GM11168 (cell line): ENCODE results near the gene SKOR1.

Source experiments
- in situ Hi-C: fragments of 300-500 bp; cut with MboI; formaldehyde crosslinking; loops from one replicate; pipeline ENCODE4 v1.12.0; 2022; ENCODE audit warnings: low sequenced_read_pairs; ENCODE audit not compliant: unreplicated experiment

SKOR1 gene

DNA sequence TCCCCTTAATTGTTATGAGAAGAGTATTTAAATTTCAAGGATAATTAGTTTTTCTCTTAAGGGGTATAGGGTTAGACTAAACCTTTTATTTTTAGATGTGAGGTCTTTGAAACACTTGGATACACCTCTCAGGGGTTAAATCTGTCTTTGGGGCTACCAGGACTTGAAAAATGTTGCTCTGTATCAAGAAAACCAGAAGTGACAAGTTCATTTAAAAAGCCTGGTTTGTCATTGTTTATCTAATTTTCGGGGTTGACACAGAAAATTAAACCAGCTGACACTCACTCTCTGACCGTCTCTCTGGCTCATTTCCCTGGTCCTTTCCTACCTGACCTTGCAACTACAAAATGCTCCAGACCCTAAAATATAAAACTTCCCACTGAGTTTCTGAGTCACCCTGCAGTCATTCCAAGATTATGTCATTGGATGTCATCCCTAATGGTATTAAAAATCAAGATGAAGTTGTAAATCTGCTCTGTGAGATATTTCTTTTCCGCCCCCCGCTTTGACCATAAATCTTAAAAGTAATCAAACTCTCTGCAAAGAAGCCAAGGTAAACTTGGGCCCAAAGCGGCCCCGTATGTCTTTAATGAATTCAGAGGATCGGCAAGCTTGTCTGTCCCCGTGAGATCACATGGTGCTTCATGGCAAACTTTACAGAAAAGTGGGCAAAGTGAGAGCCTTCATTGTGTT is 32.9 kb upstream of the SKOR1 start:
- in situ Hi-C loops: no loop called here

DNA sequence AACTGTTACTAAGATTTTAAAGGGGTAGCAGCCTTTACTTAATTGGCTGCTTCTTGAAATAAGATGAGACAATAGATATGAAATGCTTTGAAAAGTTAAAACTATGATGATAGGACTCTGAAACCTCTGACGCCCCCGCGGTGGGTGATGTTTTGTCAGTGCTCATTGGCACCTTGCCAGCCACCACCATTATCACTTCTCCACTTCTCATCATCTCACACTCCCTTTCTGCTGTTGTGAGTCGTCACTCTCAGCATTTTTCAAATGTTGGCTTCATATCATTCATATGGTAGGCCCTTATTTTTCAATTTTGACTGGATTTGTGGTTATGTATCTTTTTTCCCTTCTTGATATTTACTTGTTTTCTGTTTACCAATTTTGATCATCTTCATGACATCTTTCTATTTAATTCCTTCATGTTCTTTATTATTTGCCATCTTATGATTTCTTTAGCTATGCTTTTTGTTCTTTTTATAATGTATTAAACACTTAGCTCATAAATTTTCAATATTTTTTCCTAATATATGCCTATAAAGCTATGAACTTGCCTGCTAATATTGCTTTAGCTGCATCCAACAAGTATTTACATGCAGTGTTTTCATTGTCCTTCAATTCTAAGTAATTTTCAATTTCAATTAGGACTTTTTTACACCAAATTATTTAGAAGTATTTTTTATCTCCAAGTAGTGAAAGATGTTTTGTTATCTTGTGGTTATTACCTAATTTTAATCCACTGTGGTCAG is 30.3 kb upstream of the SKOR1 start:
- in situ Hi-C loops: no loop called here

DNA sequence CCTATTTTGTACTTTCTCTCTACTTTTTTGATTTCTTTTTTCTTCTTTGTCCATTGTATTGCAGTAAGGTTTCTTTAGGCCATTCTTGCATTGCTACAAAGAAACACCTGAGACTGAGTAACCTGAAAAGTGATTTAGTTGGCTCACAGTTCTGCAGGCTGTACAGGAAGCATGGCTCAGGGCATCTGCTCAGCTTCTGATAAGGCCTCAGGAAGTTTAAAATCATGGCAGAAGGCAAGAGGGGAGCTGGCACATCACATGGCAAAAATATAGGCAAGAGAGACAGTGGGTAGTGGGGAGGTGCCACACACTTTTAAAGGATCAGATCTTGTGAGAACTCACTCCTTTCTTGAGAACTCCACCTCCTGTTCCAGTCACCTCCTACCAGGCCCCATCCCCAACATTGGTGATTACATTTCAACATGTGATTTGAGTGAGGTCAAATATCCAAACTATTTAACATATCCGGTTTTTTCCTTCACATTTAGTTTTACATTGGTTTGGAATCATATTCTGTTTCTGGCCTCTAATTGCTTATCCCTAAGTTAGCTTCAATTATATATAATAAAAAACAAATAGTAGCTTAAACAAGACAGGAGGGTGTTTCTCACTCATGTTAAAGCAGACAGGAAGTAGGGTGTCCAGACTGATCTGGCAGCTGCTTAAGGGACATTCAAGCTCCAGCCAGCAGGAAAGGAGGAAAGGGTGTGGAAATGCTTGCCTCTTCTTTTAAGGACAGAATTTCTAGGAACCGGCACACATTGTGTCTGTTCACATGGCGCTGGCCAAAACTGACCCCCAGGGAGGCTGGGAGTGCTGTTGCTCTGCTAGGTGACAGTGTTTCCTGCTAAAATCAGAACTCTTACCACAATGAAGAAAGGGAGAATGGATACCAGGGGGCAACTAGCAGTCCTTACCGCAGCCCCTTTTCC is 28.8 kb upstream of the SKOR1 start:
- in situ Hi-C loops: no loop called here

DNA sequence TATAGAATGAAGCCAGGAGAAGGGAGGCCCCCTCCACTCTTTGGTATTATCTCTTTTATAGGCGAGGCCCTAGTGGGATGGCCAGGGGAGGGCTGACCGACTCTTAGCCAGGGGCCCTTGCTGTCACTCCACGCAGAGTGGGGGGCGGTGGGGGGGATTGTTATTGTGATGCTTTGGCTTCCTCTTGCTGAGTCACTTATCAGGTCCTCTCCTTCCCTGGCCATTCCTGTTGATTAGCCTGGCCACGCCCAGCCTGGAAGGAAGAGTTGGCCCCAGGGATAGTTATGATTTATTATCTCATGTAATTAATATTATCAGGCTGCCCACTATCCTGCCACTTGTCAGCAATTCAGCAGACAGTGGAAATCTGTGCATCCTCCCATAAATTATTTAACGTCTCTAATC is 25.5 kb upstream of the SKOR1 start:
- in situ Hi-C loops: no loop called here

DNA sequence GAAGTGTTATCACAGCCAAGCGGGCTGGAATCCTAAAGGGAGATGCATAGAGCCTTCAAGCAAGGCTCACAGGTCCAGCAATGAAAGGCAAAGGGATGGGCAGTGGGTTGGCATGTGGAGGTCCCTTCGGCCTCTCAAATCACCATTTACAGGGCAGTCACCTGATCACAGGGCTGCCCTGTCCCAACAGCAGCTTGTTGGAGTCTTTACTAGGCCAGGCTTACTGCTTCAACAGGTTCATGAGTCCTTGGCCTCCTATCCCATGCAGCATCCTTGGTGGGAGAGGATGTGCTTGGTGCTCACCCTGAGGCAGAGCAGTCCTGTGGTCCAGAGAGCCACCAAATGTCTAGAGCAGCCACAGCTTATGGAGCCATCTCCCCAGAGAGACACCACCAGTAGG is 24.2 kb upstream of the SKOR1 start:
- in situ Hi-C loops: no loop called here

DNA sequence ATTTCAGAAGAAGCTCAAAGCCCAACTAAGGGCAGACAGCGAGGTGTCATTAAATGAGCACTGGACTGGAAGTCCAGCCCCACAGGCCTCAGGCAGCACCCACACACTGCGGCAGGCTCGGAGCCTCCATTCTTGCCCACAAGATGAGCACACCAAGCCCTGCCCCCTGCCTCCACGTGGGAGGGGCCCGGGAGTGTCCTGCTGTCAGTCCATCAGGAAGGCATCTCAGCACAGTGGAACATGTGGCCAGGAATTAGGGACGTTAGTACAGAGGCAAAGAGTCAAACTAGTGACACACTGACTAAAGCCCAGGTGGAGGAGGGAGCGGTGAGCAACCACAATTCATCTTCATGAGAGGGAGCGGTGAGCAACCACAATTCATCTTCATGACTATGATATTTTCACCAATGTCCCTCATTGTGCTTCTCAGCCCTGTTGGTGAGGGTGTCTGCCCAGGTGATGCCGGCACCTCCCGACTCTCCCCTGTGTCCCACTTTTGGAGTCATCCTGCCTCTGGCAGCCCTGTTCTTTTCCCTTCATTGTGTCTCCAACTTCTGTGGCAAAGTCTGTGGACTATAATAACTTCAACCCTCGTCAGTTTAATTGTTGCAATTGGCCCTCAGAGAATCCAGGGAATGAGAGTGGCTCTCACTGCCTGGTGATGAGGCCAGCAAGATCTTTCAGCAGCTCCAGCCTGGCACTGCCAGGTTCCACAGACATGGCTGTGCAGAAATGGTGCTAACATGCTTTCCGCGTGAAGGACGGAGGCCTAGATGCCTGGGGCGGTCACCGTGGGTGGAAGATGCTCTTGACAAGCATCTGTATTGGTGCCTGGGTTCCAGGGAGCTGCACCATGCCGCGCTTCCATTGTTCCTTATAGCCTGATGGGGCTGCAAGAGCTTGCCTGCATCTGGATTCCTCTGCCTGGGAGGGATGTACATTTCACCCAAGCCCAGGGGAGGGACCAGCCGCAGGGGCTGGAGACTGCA is 23.1 kb upstream of the SKOR1 start:
- in situ Hi-C loops: no loop called here

DNA sequence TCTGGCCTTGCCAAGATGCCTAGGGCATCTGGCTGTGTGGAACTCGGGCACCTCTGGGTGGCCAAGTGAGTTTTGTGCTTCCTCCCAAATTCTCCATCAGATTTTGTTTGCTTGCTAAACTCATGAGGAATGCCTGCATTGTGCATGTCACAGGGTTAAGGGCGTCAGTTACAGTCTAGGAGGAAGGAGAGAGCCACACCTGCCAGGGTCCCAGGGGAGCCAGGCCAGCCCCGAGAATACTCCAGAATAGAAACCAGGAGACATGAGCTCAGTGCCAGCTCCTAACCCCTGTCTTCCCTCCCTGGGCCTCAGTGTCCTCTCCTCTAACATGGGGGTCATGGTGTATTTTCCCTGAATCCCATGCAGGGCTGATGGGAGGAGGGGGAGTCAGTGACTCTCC is 22.0 kb upstream of the SKOR1 start:
- in situ Hi-C loops: no loop called here

DNA sequence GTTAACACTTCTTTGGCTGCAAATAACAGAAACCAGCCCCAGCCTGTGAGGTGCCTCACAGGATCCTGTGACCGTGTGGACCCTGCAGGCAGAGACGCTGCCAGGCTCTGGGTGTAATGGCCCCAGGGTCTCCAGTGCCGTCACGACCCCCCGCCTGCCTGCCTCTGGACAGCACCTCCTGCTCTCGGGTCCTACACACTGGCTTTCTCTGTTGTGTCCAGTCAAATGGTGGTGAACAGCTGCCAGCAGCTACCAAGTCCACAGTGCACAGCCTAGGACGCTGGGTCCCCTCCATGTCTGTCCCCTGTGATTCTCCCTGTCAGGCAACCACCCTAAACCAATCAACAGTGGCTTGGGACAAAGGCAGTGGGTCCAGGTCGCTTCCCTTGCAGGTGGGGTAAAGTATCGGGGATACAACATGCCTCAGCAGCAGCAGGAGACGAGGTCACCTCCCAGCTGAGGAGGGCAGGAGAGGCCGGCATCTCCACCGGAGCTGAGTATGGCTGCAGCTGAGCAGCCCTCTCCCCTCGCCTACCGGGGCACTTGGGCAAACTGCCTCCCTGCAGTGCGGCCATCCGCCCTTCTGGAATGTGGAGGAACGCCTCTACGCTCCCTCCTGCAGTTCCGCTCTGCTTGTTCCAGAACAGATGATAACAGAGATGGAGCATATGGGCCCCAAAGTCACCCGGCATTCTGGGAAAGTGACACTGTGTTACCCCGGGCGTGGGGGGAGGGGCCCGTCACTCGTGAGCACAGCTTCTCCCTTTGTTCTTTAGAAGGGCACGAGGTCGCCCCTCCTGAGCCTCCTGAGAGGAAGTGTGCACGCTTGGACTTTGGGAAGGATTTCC is 21.1 kb upstream of the SKOR1 start:
- in situ Hi-C loops: no loop called here

DNA sequence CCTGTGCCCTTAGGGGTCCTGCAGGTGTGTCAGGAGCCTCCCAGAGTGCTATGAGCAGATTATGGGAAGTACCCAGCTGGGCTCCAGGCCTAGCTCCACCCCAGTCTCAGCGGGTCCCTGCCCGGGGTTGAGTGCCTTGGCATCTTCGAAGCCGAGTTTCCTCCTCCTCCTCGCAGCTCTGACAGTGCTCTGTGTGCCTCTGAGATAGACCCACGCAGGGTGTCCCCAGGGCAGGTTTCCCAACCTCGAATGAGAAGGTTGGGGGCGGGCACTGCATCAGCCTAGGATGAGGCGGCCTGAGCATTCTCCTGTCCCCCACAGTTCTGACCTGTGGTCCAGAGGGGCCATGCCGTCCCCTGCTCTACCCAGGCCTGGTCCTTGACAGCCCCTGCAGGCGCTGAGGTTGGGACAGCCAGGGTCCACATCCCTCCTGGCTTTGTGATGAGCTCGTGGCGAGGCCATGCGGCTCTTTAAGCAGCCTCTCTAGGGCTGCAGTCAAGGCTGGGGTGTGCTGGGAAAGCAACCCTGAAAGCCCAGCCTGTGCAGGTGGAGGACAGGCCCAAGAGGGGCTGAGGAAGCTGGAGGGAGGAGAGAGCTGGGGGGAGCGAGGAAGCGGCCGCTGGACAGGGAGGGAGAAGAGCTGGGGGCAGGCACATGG is 20.2 kb upstream of the SKOR1 start:
- in situ Hi-C loops: no loop called here

DNA sequence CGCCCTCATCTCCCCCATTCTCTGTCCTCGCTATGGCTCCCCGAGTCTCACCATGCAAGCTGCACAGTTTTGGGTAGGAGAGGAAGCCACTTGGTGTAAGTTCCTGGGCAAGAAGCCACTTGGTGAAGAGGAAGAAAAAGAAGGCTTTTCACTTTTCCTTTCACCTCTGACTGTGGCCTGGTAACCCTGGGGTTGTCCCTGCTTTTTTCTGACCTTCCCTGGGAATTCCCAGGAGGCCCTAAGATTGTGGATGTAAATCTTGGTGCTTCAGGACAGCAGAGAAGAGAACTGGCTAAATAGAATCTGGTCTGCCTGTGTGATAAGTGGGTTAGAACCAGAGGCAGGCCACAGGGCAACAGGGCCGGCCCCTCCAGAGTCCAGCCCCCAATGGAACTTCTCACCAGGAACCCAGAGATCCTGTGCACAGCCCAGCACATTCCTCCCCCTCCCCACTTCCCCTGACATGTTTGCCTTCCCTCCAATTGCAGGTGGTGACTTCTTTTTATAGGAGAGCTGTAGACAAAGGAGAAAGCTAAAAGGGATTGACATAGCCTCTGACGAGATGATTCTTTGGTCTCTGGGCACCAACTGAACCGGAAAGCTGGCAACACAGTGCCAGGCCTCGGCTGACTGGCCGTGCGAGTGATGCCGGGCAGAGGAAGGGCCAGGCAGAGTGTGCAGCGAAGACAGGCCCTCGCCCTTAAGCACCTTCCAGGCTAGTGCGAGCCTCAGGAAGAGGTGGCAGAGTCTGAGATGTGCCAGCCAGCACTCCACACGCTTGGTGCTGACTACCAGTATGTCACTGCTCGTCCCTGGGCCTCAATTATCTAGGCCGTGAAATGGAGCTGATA is 19.4 kb upstream of the SKOR1 start:
- in situ Hi-C loops: no loop called here

DNA sequence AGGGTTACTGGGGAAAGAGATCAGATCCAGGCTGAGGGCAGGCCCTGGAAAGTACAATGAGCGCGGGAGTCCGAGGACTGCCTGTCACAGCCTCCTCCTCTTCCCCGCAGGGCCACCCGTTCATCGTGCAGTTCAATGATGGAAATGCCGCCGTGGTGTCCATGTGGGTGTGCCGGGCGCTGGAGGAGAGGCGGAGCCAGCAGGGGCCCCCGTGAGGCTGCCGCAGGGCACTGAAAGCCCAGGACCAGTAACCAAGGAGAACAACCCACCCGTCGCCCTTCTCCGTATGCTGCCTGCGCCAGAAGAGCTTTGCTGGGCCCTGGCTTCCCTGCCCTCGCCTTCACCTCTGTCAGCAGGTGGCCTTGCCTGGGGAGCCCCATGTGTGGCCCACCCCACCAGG is 18.8 kb upstream of the SKOR1 start:
- in situ Hi-C loops: no loop called here

DNA sequence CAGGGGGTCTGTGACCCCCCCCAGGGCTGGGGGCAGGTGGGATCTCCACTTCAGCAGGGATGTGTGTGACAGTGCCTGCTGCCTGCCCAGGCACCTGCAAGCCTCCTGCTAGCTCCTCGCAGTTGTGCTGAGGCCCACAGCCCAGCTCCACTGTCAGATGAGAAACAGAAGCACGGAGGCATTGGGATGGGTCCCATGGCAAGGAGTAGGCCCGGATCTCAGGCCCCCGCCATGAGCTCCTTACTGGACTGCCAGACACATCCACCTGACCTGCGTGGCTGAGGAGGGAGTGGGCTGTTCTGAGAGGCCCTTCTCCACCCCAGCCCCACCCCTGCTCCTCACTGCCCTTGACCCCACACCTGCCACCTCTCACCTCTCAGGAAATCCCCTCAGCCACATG is 18.2 kb upstream of the SKOR1 start:
- in situ Hi-C loops: no loop called here

DNA sequence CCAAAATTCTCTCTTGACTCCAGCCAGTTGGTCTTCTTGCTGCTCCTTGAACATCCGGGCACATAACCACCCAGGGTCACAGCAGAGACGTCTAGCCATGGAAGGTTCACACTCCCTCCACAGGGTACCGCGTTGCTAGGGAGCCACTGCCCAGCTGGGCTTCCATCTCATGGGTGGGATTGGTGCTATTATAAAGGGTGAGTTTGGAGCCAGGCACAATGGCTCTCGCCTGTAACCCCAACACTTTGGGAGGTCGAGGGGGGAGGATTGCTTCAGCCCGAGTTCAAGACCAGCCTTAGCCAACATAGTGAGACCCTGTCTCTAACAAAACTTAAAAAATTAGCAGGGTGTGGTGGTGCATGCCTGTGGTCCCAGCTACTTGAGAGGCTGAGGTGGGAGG is 17.5 kb upstream of the SKOR1 start:
- in situ Hi-C loops: no loop called here

DNA sequence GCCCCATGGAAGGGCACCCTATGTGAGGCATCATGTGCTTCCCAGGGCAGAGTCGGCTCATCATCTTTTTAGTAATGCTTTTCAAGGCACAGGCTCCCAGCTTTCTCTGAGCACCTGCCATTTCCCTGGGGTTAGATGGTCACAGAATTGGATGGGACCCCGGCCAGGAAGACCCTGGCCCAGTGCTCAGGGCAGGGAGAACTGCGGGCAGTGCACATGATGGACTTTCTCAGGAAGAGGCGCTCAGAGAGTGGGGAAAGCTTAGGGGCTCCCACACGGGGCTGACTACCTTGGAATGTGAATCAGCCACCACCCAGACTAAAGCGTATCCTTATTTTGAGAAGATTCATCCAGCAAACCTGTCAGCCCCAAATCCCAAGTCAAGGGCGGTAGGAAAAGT is 16.5 kb upstream of the SKOR1 start:
- in situ Hi-C loops: no loop called here

DNA sequence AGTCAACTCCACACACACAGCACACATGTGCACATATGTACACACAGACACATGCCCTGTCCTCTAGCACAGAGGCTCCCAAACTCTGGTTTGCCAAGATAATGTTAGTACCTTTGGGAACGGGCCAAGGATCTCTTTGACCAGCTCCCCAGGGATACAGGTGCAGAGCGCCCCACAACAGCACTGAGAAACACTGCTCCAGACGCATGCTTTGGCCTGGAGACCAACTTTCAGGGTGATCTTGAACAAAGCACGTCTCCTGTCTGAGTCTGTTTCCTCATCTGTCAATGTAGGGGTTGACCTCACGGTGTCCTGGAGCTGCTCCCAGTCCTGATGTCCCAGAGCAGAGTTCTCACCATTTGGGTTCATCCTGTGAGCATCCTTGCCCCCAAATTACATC is 15.9 kb upstream of the SKOR1 start:
- in situ Hi-C loops: no loop called here

DNA sequence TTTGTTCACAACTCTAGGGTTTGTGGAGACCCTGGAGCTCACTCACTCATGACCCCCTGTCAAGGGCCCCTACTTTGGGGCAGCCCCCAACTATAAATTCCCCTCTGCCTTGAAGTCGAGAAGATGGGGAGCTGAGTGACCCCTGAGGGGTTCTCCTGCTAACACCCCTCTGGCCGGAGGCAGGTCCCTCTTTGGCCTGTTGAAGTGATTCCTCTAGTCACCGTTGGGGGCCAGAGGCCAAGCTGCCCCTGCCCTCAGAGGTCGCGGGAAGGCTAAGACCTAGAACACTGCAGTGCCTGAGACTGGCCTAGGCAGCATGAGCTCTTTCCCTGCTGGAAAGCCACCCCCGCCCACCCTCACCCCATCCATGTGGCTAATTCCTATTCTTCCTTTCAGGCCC is 15.4 kb upstream of the SKOR1 start:
- in situ Hi-C loops: no loop called here

DNA sequence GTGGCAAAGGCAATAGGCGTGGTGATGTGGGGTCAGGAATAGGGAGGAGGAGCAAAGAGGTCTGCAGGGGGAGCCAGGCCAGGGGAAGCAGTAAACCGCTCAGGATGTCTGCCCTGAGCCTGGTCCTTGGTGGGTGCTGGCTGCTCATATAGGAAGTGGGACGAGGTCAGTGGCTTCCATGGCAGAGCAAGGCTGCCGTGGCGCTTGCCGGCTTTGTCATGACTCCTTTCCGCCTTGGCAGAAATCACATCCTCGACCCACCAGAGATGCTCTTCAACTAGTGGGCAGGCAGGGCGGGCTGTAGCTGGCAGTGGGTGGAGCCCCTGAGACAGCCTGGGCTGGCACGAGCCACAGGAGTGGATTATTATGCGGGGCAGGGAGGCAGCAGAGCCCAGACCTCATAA is 13.1 kb upstream of the SKOR1 start:
- in situ Hi-C loops: no loop called here
